ENCODE data around the gene NLRP3.
"Not testable (repeated sequence)": the region's sequence is repeated elsewhere in the genome, so short reads cannot be mapped to it uniquely, and the experiment has no call there.

Gene NLRP3

GRCh38 chr1:247390996-247391395, 25.0 kb upstream of the NLRP3 start:
- H3K27ac ChIP-seq (ENCODE audit: low read depth in 2 of 2, low read length in 2 of 2) = no peak overlapping the region
- H3K4me1 ChIP-seq (ENCODE audit: control insufficient read depth in 2 of 2, insufficient read depth in 2 of 2, low read length in 2 of 2) = no peaks in the 10 kb centered on the region
- no peaks in the 10 kb centered on the region for H3K9me3 ChIP-seq (ENCODE audit: control insufficient read depth in 2 of 2, low read length in 2 of 2)
- H3K27me3 ChIP-seq (ENCODE audit: control insufficient read depth in 2 of 2, insufficient read depth in 2 of 2, low read length in 2 of 2) = no peaks in the 10 kb centered on the region
- H3K36me3 ChIP-seq (ENCODE audit: control insufficient read depth in 2 of 2, insufficient read depth in 2 of 2, low read length in 2 of 2) = no peaks in the 10 kb centered on the region
- no peak overlapping the region for H3K9ac ChIP-seq (ENCODE audit: low read depth in 1 of 2, low read length in 2 of 2)
- no peak overlapping the region for H3K4me3 ChIP-seq (ENCODE audit: low read length in 2 of 2)

- no peaks in the 10 kb centered on the region for H3K36me3 ChIP-seq (ENCODE audit: control insufficient read depth in 2 of 2, insufficient read depth in 2 of 2, low read length in 2 of 2)
- H3K9me3 ChIP-seq (ENCODE audit: control insufficient read depth in 2 of 2, low read length in 2 of 2) = no peaks in the 10 kb centered on the region
- no peaks in the 10 kb centered on the region for H3K4me1 ChIP-seq (ENCODE audit: control insufficient read depth in 2 of 2, insufficient read depth in 2 of 2, low read length in 2 of 2)
- H3K4me3 ChIP-seq (ENCODE audit: low read length in 2 of 2) = no peak overlapping the region
- no peaks in the 10 kb centered on the region for H3K27me3 ChIP-seq (ENCODE audit: control insufficient read depth in 2 of 2, insufficient read depth in 2 of 2, low read length in 2 of 2)
- H3K27ac ChIP-seq (ENCODE audit: low read depth in 2 of 2, low read length in 2 of 2) = no peak overlapping the region
- no peak overlapping the region for H3K9ac ChIP-seq (ENCODE audit: low read depth in 1 of 2, low read length in 2 of 2)
These were observed 23.9 kb upstream of the NLRP3 start for GRCh38 chr1:247392088-247392487.

- H3K27ac ChIP-seq (ENCODE audit: low read depth in 2 of 2, low read length in 2 of 2); H3K9ac ChIP-seq (ENCODE audit: low read depth in 1 of 2, low read length in 2 of 2); H3K4me3 ChIP-seq (ENCODE audit: low read length in 2 of 2); H3K36me3 ChIP-seq (ENCODE audit: control insufficient read depth in 2 of 2, insufficient read depth in 2 of 2, low read length in 2 of 2); H3K9me3 ChIP-seq (ENCODE audit: control insufficient read depth in 2 of 2, low read length in 2 of 2); H3K27me3 ChIP-seq (ENCODE audit: control insufficient read depth in 2 of 2, insufficient read depth in 2 of 2, low read length in 2 of 2); H3K4me1 ChIP-seq (ENCODE audit: control insufficient read depth in 2 of 2, insufficient read depth in 2 of 2, low read length in 2 of 2): not testable (repeated sequence)
These were observed 20.9 kb upstream of the NLRP3 start for GRCh38 chr1:247395075-247395474.

GRCh38 chr1:247400685-247401084, 15.3 kb upstream of the NLRP3 start:
- no peaks in the 10 kb centered on the region for H3K27me3 ChIP-seq (ENCODE audit: control insufficient read depth in 2 of 2, insufficient read depth in 2 of 2, low read length in 2 of 2)
- no peak overlapping the region for H3K4me3 ChIP-seq (ENCODE audit: low read length in 2 of 2)
- H3K36me3 ChIP-seq (ENCODE audit: control insufficient read depth in 2 of 2, insufficient read depth in 2 of 2, low read length in 2 of 2) = no peaks in the 10 kb centered on the region
- no peak overlapping the region for H3K9ac ChIP-seq (ENCODE audit: low read depth in 1 of 2, low read length in 2 of 2)
- H3K4me1 ChIP-seq (ENCODE audit: control insufficient read depth in 2 of 2, insufficient read depth in 2 of 2, low read length in 2 of 2) = peaks cover 10 to 13% of the 10 kb centered on the region in 2 donors
- H3K27ac ChIP-seq (ENCODE audit: low read depth in 2 of 2, low read length in 2 of 2) = peak overlapping the region in 1 of 2 donors; percentile 38
- H3K9me3 ChIP-seq (ENCODE audit: control insufficient read depth in 2 of 2, low read length in 2 of 2) = no peaks in the 10 kb centered on the region

GRCh38 chr1:247401310-247402119, 14.5 kb upstream of the NLRP3 start:
- Histone ChIP-seq H3K4me3 (ENCODE audit: low read length in 2 of 2) (peak overlapping the region; percentile 31 to 48), H3K36me3 (ENCODE audit: control insufficient read depth in 2 of 2, insufficient read depth in 2 of 2, low read length in 2 of 2) (no peaks in the 10 kb centered on the region), H3K9me3 (ENCODE audit: control insufficient read depth in 2 of 2, low read length in 2 of 2) (no peaks in the 10 kb centered on the region), H3K9ac (ENCODE audit: low read depth in 1 of 2, low read length in 2 of 2) (no peak overlapping the region), H3K27ac (ENCODE audit: low read depth in 2 of 2, low read length in 2 of 2) (peak overlapping the region; percentile 26 to 48), H3K4me1 (ENCODE audit: control insufficient read depth in 2 of 2, insufficient read depth in 2 of 2, low read length in 2 of 2) (peaks cover 10 to 13% of the 10 kb centered on the region in 2 donors), H3K27me3 (ENCODE audit: control insufficient read depth in 2 of 2, insufficient read depth in 2 of 2, low read length in 2 of 2) (no peaks in the 10 kb centered on the region)

- H3K27ac ChIP-seq (ENCODE audit: low read depth in 2 of 2, low read length in 2 of 2) = peak overlapping the region; percentile 26 to 48
- H3K27me3 ChIP-seq (ENCODE audit: control insufficient read depth in 2 of 2, insufficient read depth in 2 of 2, low read length in 2 of 2) = no peaks in the 10 kb centered on the region
- H3K9me3 ChIP-seq (ENCODE audit: control insufficient read depth in 2 of 2, low read length in 2 of 2) = no peaks in the 10 kb centered on the region
- H3K4me1 ChIP-seq (ENCODE audit: control insufficient read depth in 2 of 2, insufficient read depth in 2 of 2, low read length in 2 of 2) = peaks cover 10 to 13% of the 10 kb centered on the region in 2 donors
- H3K4me3 ChIP-seq (ENCODE audit: low read length in 2 of 2) = peak overlapping the region in 1 of 2 donors; percentile 20
- no peaks in the 10 kb centered on the region for H3K36me3 ChIP-seq (ENCODE audit: control insufficient read depth in 2 of 2, insufficient read depth in 2 of 2, low read length in 2 of 2)
- H3K9ac ChIP-seq (ENCODE audit: low read depth in 1 of 2, low read length in 2 of 2) = no peak overlapping the region
These were observed 13.8 kb upstream of the NLRP3 start for GRCh38 chr1:247402120-247402675.

GRCh38 chr1:247406014-247406656, 9.8 kb upstream of the NLRP3 start:
- H3K27me3 ChIP-seq (ENCODE audit: control insufficient read depth in 2 of 2, insufficient read depth in 2 of 2, low read length in 2 of 2) = no peaks in the 10 kb centered on the region
- H3K27ac ChIP-seq (ENCODE audit: low read depth in 2 of 2, low read length in 2 of 2) = no peak overlapping the region
- peaks cover 8 to 9% of the 10 kb centered on the region in 2 donors for H3K4me1 ChIP-seq (ENCODE audit: control insufficient read depth in 2 of 2, insufficient read depth in 2 of 2, low read length in 2 of 2)
- H3K4me3 ChIP-seq (ENCODE audit: low read length in 2 of 2) = no peak overlapping the region
- no peaks in the 10 kb centered on the region for H3K9me3 ChIP-seq (ENCODE audit: control insufficient read depth in 2 of 2, low read length in 2 of 2)
- no peak overlapping the region for H3K9ac ChIP-seq (ENCODE audit: low read depth in 1 of 2, low read length in 2 of 2)
- H3K36me3 ChIP-seq (ENCODE audit: control insufficient read depth in 2 of 2, insufficient read depth in 2 of 2, low read length in 2 of 2) = no peaks in the 10 kb centered on the region

GRCh38 chr1:247407180-247407616, 8.8 kb upstream of the NLRP3 start:
- Histone ChIP-seq H3K27ac (ENCODE audit: low read depth in 2 of 2, low read length in 2 of 2) (no peak overlapping the region), H3K4me1 (ENCODE audit: control insufficient read depth in 2 of 2, insufficient read depth in 2 of 2, low read length in 2 of 2) (peaks cover 0 to 3% of the 10 kb centered on the region in 2 donors), H3K4me3 (ENCODE audit: low read length in 2 of 2) (no peak overlapping the region)

GRCh38 chr1:247408100-247408499, 7.9 kb upstream of the NLRP3 start:
- H3K27me3 ChIP-seq (ENCODE audit: control insufficient read depth in 2 of 2, insufficient read depth in 2 of 2, low read length in 2 of 2) = no peaks in the 10 kb centered on the region
- H3K9ac ChIP-seq (ENCODE audit: low read depth in 1 of 2, low read length in 2 of 2) = no peak overlapping the region
- no peaks in the 10 kb centered on the region for H3K9me3 ChIP-seq (ENCODE audit: control insufficient read depth in 2 of 2, low read length in 2 of 2)
- no peaks in the 10 kb centered on the region for H3K36me3 ChIP-seq (ENCODE audit: control insufficient read depth in 2 of 2, insufficient read depth in 2 of 2, low read length in 2 of 2)
- no peak overlapping the region for H3K4me3 ChIP-seq (ENCODE audit: low read length in 2 of 2)
- no peak overlapping the region for H3K27ac ChIP-seq (ENCODE audit: low read depth in 2 of 2, low read length in 2 of 2)
- peaks cover 0 to 2% of the 10 kb centered on the region in 2 donors for H3K4me1 ChIP-seq (ENCODE audit: control insufficient read depth in 2 of 2, insufficient read depth in 2 of 2, low read length in 2 of 2)

More at GRCh38 chr1:247407180-247407616, 8.8 kb upstream of the NLRP3 start:
- Histone ChIP-seq H3K36me3 (ENCODE audit: control insufficient read depth in 2 of 2, insufficient read depth in 2 of 2, low read length in 2 of 2) (no peaks in the 10 kb centered on the region), H3K9ac (ENCODE audit: low read depth in 1 of 2, low read length in 2 of 2) (peak overlapping the region in 1 of 2 donors; percentile 14), H3K27me3 (ENCODE audit: control insufficient read depth in 2 of 2, insufficient read depth in 2 of 2, low read length in 2 of 2) (no peaks in the 10 kb centered on the region), H3K9me3 (ENCODE audit: control insufficient read depth in 2 of 2, low read length in 2 of 2) (no peaks in the 10 kb centered on the region)

Data from mucosa of rectum (tissue), 2 donors.